ENCODE data around the gene IFT20. TPM values are rescaled to one million over a fixed set of nuclear protein-coding genes. Genes with fewer than 3 reads are reported as not detected.

Gene IFT20
- total and polyA plus RNA-seq, 8 donors, result 24.9 to 95.6 (median 50.2) TPM

- H3K27ac ChIP-seq, result no peak overlapping the region
- no peak overlapping the region for H3K4me3 ChIP-seq
- H3K36me3 ChIP-seq, result no peaks in the 10 kb centered on the region
- no peaks in the 10 kb centered on the region for H3K4me1 ChIP-seq
- no peak for TF ChIP-seq EP300 (IDR thresholded peaks at IDR 0.05)
- no peak for TF ChIP-seq CTCF (IDR thresholded peaks at IDR 0.05)
- no peak for TF ChIP-seq POLR2A (IDR thresholded peaks at IDR 0.05)
- TF ChIP-seq POLR2AphosphoS5 (IDR thresholded peaks at IDR 0.05), result no peak
- intact Hi-C loops (cut with DNase I; ENCODE audit: low total_unique reads), result no loop called here
- WGBS, 5 donors, result 81 to 90% (median 87%) methylated on average over 6 of the region's 6 CpGs
- no peaks in the 10 kb centered on the region for H3K9me3 ChIP-seq
- H3K27me3 ChIP-seq, result peaks cover 0 to 7% (median 0%) of the 10 kb centered on the region in 3 donors
- DNase-seq, result no peak
Measured at GRCh38 chr17:28279411-28279810, 55.9 kb downstream of the IFT20 start.

Other genes with a start within 250 kb of the IFT20 start
- gene TMEM97, start 16.3 kb downstream of the IFT20 start, total RNA-seq, result 10 to 100 TPM in 4 of 5 donors, 1 to 10 TPM in 1; 7.6 to 54.0 (median 21.4) TPM
- gene TMEM97, start 16.3 kb downstream of the IFT20 start, polyA plus RNA-seq, result 10 to 100 TPM; 28.1 to 38.2 (median 31.3) TPM
- gene TNFAIP1, start 289 bp upstream of the IFT20 start, total RNA-seq, result 10 to 100 TPM in 3 of 5 donors, 1 to 10 TPM in 2; 1.7 to 50.4 (median 19.3) TPM
- 10 to 100 TPM; 12.7 to 25.4 (median 21.4) TPM for gene TNFAIP1, start 289 bp upstream of the IFT20 start, polyA plus RNA-seq
- 100 to 1,000 TPM in 1 of 5 donors, 10 to 100 TPM in 4; 41.9 to 118 (median 57.6) TPM for gene POLDIP2, start 22.1 kb upstream of the IFT20 start, total RNA-seq
- 10 to 100 TPM; 44.2 to 69.2 (median 63.8) TPM for gene POLDIP2, start 22.1 kb upstream of the IFT20 start, polyA plus RNA-seq
- not detected for gene SEBOX, start 29.7 kb upstream of the IFT20 start, total RNA-seq
- not detected for gene SEBOX, start 29.7 kb upstream of the IFT20 start, polyA plus RNA-seq
- gene VTN, start 34.8 kb upstream of the IFT20 start, total RNA-seq, result 1 to 10 TPM in 1 of 5 donors, under 1 TPM in 1, not detected in 3; 0.72 to 2.9 TPM
- 1 to 10 TPM in 2 of 3 donors, under 1 TPM in 1; 0.90 to 2.3 (median 1.1) TPM for gene VTN, start 34.8 kb upstream of the IFT20 start, polyA plus RNA-seq
- gene SARM1, start 36.2 kb upstream of the IFT20 start, total RNA-seq, result 10 to 100 TPM; 11.0 to 58.3 (median 15.2) TPM
- 1 to 10 TPM; 4.6 to 6.9 (median 5.2) TPM for gene SARM1, start 36.2 kb upstream of the IFT20 start, polyA plus RNA-seq
- 10 to 100 TPM in 2 of 5 donors, 1 to 10 TPM in 2, under 1 TPM in 1; 0.87 to 31.5 (median 7.5) TPM for gene SLC46A1, start 70.7 kb upstream of the IFT20 start, total RNA-seq
- gene SLC46A1, start 70.7 kb upstream of the IFT20 start, polyA plus RNA-seq, result 1 to 10 TPM in 2 of 3 donors, under 1 TPM in 1; 0.61 to 2.7 (median 2.5) TPM
- 1 to 10 TPM in 1 of 5 donors, not detected in 4; 3.2 TPM for gene SLC13A2, start 138.2 kb upstream of the IFT20 start, total RNA-seq
- under 1 TPM in 1 of 3 donors, not detected in 2; 0.15 TPM for gene SLC13A2, start 138.2 kb upstream of the IFT20 start, polyA plus RNA-seq
- 1 to 10 TPM in 1 of 5 donors, under 1 TPM in 1, not detected in 3; 0.43 to 9.3 TPM for gene FOXN1, start 170.9 kb upstream of the IFT20 start, total RNA-seq
- gene FOXN1, start 170.9 kb upstream of the IFT20 start, polyA plus RNA-seq, result 1 to 10 TPM in 1 of 3 donors, not detected in 2; 2.4 TPM
- 10 to 100 TPM; 13.6 to 30.9 (median 17.0) TPM for gene UNC119, start 217.2 kb upstream of the IFT20 start, total RNA-seq
- 10 to 100 TPM; 16.5 to 27.1 (median 19.9) TPM for gene UNC119, start 217.2 kb upstream of the IFT20 start, polyA plus RNA-seq
- gene PIGS, start 236.1 kb upstream of the IFT20 start, total RNA-seq, result 100 to 1,000 TPM in 1 of 5 donors, 10 to 100 TPM in 4; 14.7 to 105 (median 33.3) TPM
- gene PIGS, start 236.1 kb upstream of the IFT20 start, polyA plus RNA-seq, result 10 to 100 TPM; 19.2 to 25.7 (median 19.8) TPM
- 10 to 100 TPM in 2 of 5 donors, 1 to 10 TPM in 2, under 1 TPM in 1; 0.89 to 21.1 (median 9.1) TPM for gene ALDOC, start 241.4 kb upstream of the IFT20 start, total RNA-seq
- gene ALDOC, start 241.4 kb upstream of the IFT20 start, polyA plus RNA-seq, result 10 to 100 TPM in 2 of 3 donors, 1 to 10 TPM in 1; 8.7 to 54.8 (median 17.1) TPM

All from stomach (tissue), 9 donors.